ENCODE results near the gene TARS2. TPM values are rescaled to one million over a fixed set of nuclear protein-coding genes. Genes with fewer than 3 reads are reported as not detected.

The TARS2 gene
- total and polyA plus RNA-seq, 2 donors from 2014 or later, result 20.4 to 25.6 TPM

- Histone ChIP-seq H3K9me3 (ENCODE audit: control insufficient read depth in 2 of 3, insufficient read depth in 1 of 3, low read length in 3 of 3) (no peaks in the 10 kb centered on the region), H3K4me3 (ENCODE audit: low read length in 3 of 3) (peak within 1 kb of the TSS in 1 of 3 donors; percentile 33), H3K4me1 (ENCODE audit: control insufficient read depth in 2 of 3, insufficient read depth in 2 of 3, low read depth in 1 of 3, low read length in 3 of 3) (peaks cover 0 to 2% (median 0%) of the 10 kb centered on the region in 3 donors), H3K36me3 (ENCODE audit: control insufficient read depth in 2 of 3, insufficient read depth in 3 of 3, low read length in 3 of 3) (peaks cover 2 to 19% (median 15%) of the 10 kb centered on the region in 3 donors), H3K27ac (ENCODE audit: low read depth in 2 of 2, low read length in 2 of 2) (peak within 1 kb of the TSS; percentile 26 to 29), H3K9ac (ENCODE audit: low read length in 3 of 3) (no peak within 1 kb of the TSS), H3K27me3 (ENCODE audit: control insufficient read depth, insufficient read depth, low read length) (no peaks in the 10 kb centered on the region)
- no peak for TF ChIP-seq CTCF (IDR thresholded peaks at IDR 0.05; ENCODE audit: borderline replicate concordance, extremely low read depth, insufficient read depth)
- FAIRE-seq, result no peak
- peak in 2 of 5 donors; percentile 55 to 80 for DNase-seq
- intact Hi-C loops (cut with DNase I), result no loop called here
Observed at GRCh38 chr1:150507912-150508864, 21.0 kb downstream of the TARS2 start, which contains the start of gene ECM1. Gene ECM1, plus strand, starts transcription at chr1:150508109. Its CDS starts 101 bp downstream, at chr1:150508210.

GRCh38 chr1:150508982-150509381 is 21.8 kb downstream of the TARS2 start:
- Histone ChIP-seq H3K4me3 (ENCODE audit: low read length in 3 of 3) (peak overlapping the region in 1 of 3 donors; percentile 33), H3K4me1 (ENCODE audit: control insufficient read depth in 2 of 3, insufficient read depth in 2 of 3, low read depth in 1 of 3, low read length in 3 of 3) (peaks cover 0 to 2% (median 0%) of the 10 kb centered on the region in 3 donors), H3K9me3 (ENCODE audit: control insufficient read depth in 2 of 3, insufficient read depth in 1 of 3, low read length in 3 of 3) (no peaks in the 10 kb centered on the region), H3K36me3 (ENCODE audit: control insufficient read depth in 2 of 3, insufficient read depth in 3 of 3, low read length in 3 of 3) (peaks cover 2 to 17% (median 13%) of the 10 kb centered on the region in 3 donors), H3K9ac (ENCODE audit: low read length in 3 of 3) (no peak overlapping the region), H3K27ac (ENCODE audit: low read depth in 2 of 2, low read length in 2 of 2) (no peak overlapping the region), H3K27me3 (ENCODE audit: control insufficient read depth, insufficient read depth, low read length) (no peaks in the 10 kb centered on the region)
- intact Hi-C loops (cut with DNase I), result no loop called here
- no peak for TF ChIP-seq CTCF (IDR thresholded peaks at IDR 0.05; ENCODE audit: borderline replicate concordance, extremely low read depth, insufficient read depth)
- FAIRE-seq (no peak), DNase-seq (no peak)

DNA sequence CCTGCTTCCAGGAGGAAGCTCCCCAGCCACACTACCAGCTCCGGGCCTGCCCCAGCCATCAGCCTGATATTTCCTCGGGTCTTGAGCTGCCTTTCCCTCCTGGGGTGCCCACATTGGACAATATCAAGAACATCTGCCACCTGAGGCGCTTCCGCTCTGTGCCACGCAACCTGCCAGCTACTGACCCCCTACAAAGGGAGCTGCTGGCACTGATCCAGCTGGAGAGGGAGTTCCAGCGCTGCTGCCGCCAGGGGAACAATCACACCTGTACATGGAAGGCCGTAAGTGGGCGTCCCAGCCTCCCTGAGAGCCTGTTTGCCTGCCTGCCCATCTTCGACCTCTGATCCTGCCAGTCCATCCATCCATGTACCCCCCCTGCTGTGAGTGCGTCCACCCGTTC is 24.3 kb downstream of the TARS2 start:
- intact Hi-C loops (cut with DNase I), result no loop called here
- Histone ChIP-seq H3K9me3 (ENCODE audit: control insufficient read depth in 2 of 3, insufficient read depth in 1 of 3, low read length in 3 of 3) (no peaks in the 10 kb centered on the region), H3K4me1 (ENCODE audit: control insufficient read depth in 2 of 3, insufficient read depth in 2 of 3, low read depth in 1 of 3, low read length in 3 of 3) (peaks cover 2 to 4% (median 3%) of the 10 kb centered on the region in 3 donors), H3K4me3 (ENCODE audit: low read length in 3 of 3) (no peak overlapping the region), H3K27ac (ENCODE audit: low read depth in 2 of 2, low read length in 2 of 2) (no peak overlapping the region), H3K27me3 (ENCODE audit: control insufficient read depth, insufficient read depth, low read length) (no peaks in the 10 kb centered on the region), H3K36me3 (ENCODE audit: control insufficient read depth in 2 of 3, insufficient read depth in 3 of 3, low read length in 3 of 3) (peaks cover 0 to 5% (median 4%) of the 10 kb centered on the region in 3 donors), H3K9ac (ENCODE audit: low read length in 3 of 3) (no peak overlapping the region)
- FAIRE-seq, result no peak
- no peak for TF ChIP-seq CTCF (IDR thresholded peaks at IDR 0.05; ENCODE audit: borderline replicate concordance, extremely low read depth, insufficient read depth)
- DNase-seq, result peak in 2 of 5 donors; percentile 50 to 63

All from kidney (tissue), 14 donors.